Lung (tissue), 12 donors: ENCODE results near the gene ALDOB. TPM values are rescaled to one million over a fixed set of nuclear protein-coding genes. Genes with fewer than 3 reads are reported as not detected.

Experiments
- ATAC-seq: fragments of 200-7000 bp; cut with Tn5 transposase; one replicate; pipeline ENCODE4 v1.9.1; 2020; ENCODE audit warnings: moderate number of reproducible peaks; ENCODE audit not compliant: insufficient read depth, low FRiP score
- DNase-seq, 3 donors: peaks; one replicate each; pipeline ENCODE4 v3.0.0-alpha.2; 2013 to 2017
- H3K27ac ChIP-seq, 2 donors: one replicate each; pipeline ENCODE4 v1.5.1; 2013; ENCODE audit warnings: mild to moderate bottlenecking in 2 of 2, moderate library complexity in 2 of 2, control low read depth in 1 of 2, inconsistent platforms in 1 of 2, low read depth in 1 of 2, low read length in 1 of 2
- H3K27me3 ChIP-seq, 3 donors: one replicate each; pipeline ENCODE4 v1.5.1; 2013; ENCODE audit warnings: low read length in 2 of 3; ENCODE audit not compliant: control insufficient read depth in 3 of 3, insufficient read depth in 3 of 3
- H3K36me3 ChIP-seq, 4 donors: one replicate each; pipeline ENCODE4 v1.5.1; 2013; ENCODE audit warnings: low read length in 4 of 4, mild to moderate bottlenecking in 1 of 4, moderate library complexity in 1 of 4; ENCODE audit not compliant: control insufficient read depth in 4 of 4, insufficient read depth in 4 of 4
- H3K4me1 ChIP-seq, 5 donors: one replicate each; pipeline ENCODE4 v1.5.1; 2013; ENCODE audit warnings: low read length in 5 of 5, mild to moderate bottlenecking in 2 of 5, moderate library complexity in 1 of 5; ENCODE audit not compliant: control insufficient read depth in 5 of 5, insufficient read depth in 5 of 5
- H3K4me3 ChIP-seq: one replicate; pipeline ENCODE4 v1.5.1; 2013; ENCODE audit warnings: mild to moderate bottlenecking, control low read depth, moderate library complexity
- H3K9ac ChIP-seq, 2 donors: one replicate each; pipeline ENCODE4 v1.5.1; 2013; ENCODE audit warnings: low read length in 2 of 2, control low read depth in 1 of 2; ENCODE audit not compliant: insufficient read depth in 1 of 2
- H3K9me3 ChIP-seq, 4 donors: one replicate each; pipeline ENCODE4 v1.5.1; 2013; ENCODE audit warnings: low read length in 3 of 4, mild to moderate bottlenecking in 1 of 4, moderate library complexity in 1 of 4; ENCODE audit not compliant: control insufficient read depth in 4 of 4, insufficient read depth in 3 of 4
- WGBS, 2 donors: extraction: QIAGEN DNeasy Blood & Tissue Kit; methylation state at CpG; one replicate each; pipeline ENCODE4 v1.1.7; 2013; 5-methylcytosine and 5-hydroxymethylcytosine counted together
- polyA plus RNA-seq, 2 donors: library from polyadenylated mRNA; stranded (reverse); fragments of 200-250 nt; gene quantifications; one replicate each; pipeline ENCODE4 v1.2.1, GENCODE V29; 2013
- total RNA-seq, 2 donors: library from RNA; depleted of rRNA in 1 of 2; stranded (reverse); fragments of >200 nt in 1 of 2; gene quantifications; one replicate each; pipeline ENCODE4 v1.2.1, GENCODE V29; 2014 to 2021
- TF ChIP-seq, protein P1 (sequence below): IDR thresholded peaks from 2 replicates; pipeline ENCODE4 v1.5.1; 2012; ENCODE audit warnings: mild to moderate bottlenecking; ENCODE audit errors: control extremely low read depth, extremely low read depth
- donor health status: control.
- donor health status: control.
- donor health status: Bipolar disorder and iron deficiency.
- donor health status: healthy.
- donor health status: DM: yes; HTN: yes; CAD: no.

The ALDOB gene
- total and polyA plus RNA-seq, 4 donors, result 0.06 to 1.1 (median 0.09) TPM; not detected in 1

DNA sequence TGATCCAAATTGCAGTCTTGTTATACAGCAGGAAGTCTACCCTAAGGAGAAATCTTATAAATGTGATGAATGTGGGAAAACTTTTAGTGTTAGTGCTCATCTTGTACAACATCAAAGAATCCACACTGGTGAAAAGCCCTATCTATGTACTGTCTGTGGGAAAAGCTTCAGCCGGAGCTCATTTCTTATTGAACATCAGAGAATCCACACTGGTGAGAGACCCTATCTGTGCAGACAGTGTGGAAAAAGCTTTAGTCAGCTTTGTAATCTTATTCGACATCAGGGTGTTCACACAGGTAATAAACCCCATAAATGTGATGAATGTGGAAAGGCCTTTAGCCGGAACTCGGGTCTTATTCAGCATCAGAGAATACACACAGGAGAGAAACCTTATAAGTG, 26.5 kb downstream of the ALDOB start:
- Histone ChIP-seq H3K4me1 (no peaks in the 10 kb centered on the region), H3K9me3 (peaks cover 12 to 58% (median 45%) of the 10 kb centered on the region in 4 donors), H3K36me3 (peaks cover 22 to 68% (median 50%) of the 10 kb centered on the region in 4 donors), H3K9ac (no peak overlapping the region), H3K4me3 (no peak overlapping the region), H3K27ac (no peak overlapping the region), H3K27me3 (no peaks in the 10 kb centered on the region)
- WGBS, 2 donors, result 98 to 100% methylated on average over 4 of the region's 4 CpGs
- no peak for DNase-seq
- TF ChIP-seq, protein P1, sequence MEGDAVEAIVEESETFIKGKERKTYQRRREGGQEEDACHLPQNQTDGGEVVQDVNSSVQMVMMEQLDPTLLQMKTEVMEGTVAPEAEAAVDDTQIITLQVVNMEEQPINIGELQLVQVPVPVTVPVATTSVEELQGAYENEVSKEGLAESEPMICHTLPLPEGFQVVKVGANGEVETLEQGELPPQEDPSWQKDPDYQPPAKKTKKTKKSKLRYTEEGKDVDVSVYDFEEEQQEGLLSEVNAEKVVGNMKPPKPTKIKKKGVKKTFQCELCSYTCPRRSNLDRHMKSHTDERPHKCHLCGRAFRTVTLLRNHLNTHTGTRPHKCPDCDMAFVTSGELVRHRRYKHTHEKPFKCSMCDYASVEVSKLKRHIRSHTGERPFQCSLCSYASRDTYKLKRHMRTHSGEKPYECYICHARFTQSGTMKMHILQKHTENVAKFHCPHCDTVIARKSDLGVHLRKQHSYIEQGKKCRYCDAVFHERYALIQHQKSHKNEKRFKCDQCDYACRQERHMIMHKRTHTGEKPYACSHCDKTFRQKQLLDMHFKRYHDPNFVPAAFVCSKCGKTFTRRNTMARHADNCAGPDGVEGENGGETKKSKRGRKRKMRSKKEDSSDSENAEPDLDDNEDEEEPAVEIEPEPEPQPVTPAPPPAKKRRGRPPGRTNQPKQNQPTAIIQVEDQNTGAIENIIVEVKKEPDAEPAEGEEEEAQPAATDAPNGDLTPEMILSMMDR, result no peak
- no peak for ATAC-seq

DNA sequence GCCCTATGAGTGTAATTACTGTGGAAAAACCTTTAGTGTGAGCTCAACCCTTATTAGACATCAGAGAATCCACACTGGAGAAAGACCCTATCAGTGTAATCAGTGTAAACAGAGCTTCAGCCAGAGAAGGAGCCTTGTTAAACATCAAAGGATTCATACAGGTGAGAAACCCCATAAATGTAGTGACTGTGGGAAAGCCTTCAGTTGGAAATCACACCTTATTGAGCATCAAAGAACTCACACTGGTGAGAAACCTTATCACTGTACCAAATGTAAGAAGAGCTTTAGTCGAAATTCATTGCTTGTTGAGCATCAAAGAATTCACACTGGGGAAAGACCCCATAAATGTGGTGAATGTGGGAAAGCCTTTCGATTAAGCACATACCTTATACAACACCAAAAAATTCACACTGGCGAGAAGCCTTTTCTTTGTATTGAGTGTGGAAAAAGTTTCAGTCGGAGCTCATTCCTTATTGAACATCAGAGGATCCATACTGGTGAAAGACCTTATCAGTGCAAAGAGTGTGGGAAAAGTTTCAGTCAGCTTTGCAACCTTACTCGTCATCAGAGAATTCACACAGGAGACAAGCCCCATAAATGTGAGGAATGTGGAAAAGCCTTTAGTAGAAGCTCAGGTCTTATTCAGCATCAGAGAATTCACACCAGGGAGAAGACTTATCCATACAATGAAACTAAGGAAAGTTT, 27.0 kb downstream of the ALDOB start:
- peaks cover 12 to 58% (median 46%) of the 10 kb centered on the region in 4 donors for H3K9me3 ChIP-seq
- 98% methylated on average over 5 of the region's 5 CpGs for WGBS, 2 donors
- TF ChIP-seq, protein P1, result no peak
- no peak overlapping the region for H3K9ac ChIP-seq
- H3K4me1 ChIP-seq, result no peaks in the 10 kb centered on the region
- H3K27me3 ChIP-seq, result no peaks in the 10 kb centered on the region
- no peak for ATAC-seq
- no peak overlapping the region for H3K27ac ChIP-seq
- peaks cover 23 to 70% (median 56%) of the 10 kb centered on the region in 4 donors for H3K36me3 ChIP-seq
- no peak overlapping the region for H3K4me3 ChIP-seq
- no peak for DNase-seq

DNA sequence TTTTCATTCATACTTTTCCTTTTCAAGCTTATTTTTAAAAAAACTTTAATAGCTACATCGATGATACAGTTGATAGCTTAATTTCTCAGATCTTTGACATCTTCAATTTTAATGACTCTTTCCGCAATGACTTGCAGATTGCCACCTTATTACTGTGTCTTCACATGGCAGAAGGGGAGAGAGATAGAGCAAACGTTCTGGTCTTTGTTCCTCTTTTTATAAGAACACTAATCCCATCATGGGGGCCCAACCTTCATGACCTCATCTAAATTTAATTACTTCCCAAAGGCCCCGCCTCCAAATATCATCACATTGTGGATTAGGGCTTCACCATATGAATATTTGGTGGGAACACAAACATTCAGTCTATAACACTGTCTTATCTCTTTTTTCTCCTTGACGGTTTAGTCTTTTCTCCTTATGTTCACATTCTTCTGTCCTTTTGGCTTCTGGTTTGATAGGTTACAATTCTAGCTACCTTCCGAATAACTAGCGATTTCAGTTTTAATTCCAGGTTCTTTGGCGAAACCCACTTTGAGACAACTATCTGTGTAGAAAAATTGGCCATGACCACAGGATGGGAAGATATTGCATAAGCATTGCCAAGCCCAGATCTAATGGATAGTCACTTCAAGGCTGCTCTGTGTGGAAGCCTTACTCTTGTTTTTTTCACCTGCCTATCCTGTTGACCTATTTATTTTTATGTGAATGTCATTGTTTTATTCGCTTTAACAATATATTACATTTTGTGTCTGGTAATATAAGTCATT, 31.9 kb downstream of the ALDOB start:
- peaks cover 9 to 33% (median 32%) of the 10 kb centered on the region in 4 donors for H3K9me3 ChIP-seq
- ATAC-seq, result no peak
- DNase-seq, result no peak
- no peak overlapping the region for H3K9ac ChIP-seq
- 94% methylated on average over 9 of the region's 9 CpGs for WGBS, 2 donors
- TF ChIP-seq, protein P1, result no peak
- H3K27me3 ChIP-seq, result no peaks in the 10 kb centered on the region
- peaks cover 0 to 17% (median 12%) of the 10 kb centered on the region in 5 donors for H3K4me1 ChIP-seq
- H3K4me3 ChIP-seq, result no peak overlapping the region
- peaks cover 28 to 83% (median 72%) of the 10 kb centered on the region in 4 donors for H3K36me3 ChIP-seq
- no peak overlapping the region for H3K27ac ChIP-seq
